GM23248 (cell line): ENCODE measurements around the gene STX16.

Source experiments
- EZH2 ChIP-seq: fragments of 200-600 bp; sonication (generic); IDR thresholded peaks from 2 replicates; pipeline ENCODE4 v1.6.1; 2018; ENCODE audit warnings: antibody characterized with exemption, mild to moderate bottlenecking; ENCODE audit not compliant: insufficient read depth, poor library complexity, severe bottlenecking
- EZH2phosphoT487 ChIP-seq: fragments of 200-600 bp; sonication (generic); IDR thresholded peaks from 2 replicates; pipeline ENCODE4 v1.6.1; 2018; ENCODE audit warnings: antibody characterized with exemption, moderate library complexity, mild to moderate bottlenecking, low read depth; ENCODE audit not compliant: insufficient read depth

- TF ChIP-seq EZH2 (no peak), EZH2phosphoT487 (no peak)
These were observed 49.0 kb upstream of the STX16 start for GRCh38 chr20:58602124-58602523.
